22Rv1 (cell line): ENCODE results near the gene RNF220.

ENCODE experiments used
- ZFX ChIP-seq: fragments of 450-650 bp; IDR thresholded peaks from 2 replicates; pipeline ENCODE4 v1.6.1; 2017; ENCODE audit warnings: antibody characterized with exemption, borderline replicate concordance
- TF ChIP-seq, protein P1 (sequence below): fragments of 450-650 bp; IDR thresholded peaks from 2 replicates; pipeline ENCODE4 v1.5.1; 2017; ENCODE audit warnings: mild to moderate bottlenecking

DNA sequence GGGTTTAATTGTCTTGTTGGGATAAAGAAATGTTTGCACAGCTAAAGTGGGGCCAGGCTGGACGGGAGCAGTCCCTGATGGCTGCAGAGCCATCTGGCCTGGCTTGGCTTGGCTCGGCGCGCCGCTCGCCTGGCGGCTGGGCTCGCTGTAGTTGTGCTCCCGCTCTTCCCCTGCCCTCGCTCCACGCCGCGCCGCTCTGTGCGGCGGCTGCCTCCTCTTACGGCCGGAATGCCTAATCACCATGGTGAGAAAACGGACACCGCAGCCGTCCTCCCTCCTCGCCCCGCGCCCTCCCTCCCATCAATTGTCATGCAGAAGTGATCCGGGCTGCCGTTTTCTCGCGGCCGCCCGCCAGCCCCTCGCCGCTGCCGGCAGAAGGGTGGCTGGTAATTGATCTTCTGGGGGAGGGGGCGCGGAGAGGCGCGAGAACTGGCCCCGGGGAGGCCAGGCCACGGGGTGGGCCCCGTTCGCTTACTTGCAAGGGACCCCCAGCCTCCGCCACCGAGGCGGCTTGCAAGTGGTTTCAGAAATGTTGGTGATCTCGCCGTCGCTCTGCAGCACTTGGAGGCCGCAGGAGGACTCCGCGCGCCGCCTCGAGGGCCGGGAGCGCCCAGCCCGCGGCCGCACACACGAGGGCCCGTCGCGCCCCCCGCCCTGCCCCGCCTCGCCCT, 12.4 kb downstream of the RNF220 start:
- TF ChIP-seq, protein P1, sequence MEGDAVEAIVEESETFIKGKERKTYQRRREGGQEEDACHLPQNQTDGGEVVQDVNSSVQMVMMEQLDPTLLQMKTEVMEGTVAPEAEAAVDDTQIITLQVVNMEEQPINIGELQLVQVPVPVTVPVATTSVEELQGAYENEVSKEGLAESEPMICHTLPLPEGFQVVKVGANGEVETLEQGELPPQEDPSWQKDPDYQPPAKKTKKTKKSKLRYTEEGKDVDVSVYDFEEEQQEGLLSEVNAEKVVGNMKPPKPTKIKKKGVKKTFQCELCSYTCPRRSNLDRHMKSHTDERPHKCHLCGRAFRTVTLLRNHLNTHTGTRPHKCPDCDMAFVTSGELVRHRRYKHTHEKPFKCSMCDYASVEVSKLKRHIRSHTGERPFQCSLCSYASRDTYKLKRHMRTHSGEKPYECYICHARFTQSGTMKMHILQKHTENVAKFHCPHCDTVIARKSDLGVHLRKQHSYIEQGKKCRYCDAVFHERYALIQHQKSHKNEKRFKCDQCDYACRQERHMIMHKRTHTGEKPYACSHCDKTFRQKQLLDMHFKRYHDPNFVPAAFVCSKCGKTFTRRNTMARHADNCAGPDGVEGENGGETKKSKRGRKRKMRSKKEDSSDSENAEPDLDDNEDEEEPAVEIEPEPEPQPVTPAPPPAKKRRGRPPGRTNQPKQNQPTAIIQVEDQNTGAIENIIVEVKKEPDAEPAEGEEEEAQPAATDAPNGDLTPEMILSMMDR: no peak
- no peak for TF ChIP-seq ZFX
